HCT116 (cell line): ENCODE measurements around the gene AAK1.

Experiments used
- CEBPB ChIP-seq: IDR thresholded peaks from 2 replicates; pipeline ENCODE4 v1.6.1; 2012; ENCODE audit warnings: low read depth
- CTCF ChIP-seq, 3 experiments: fragments of 200-600 bp in 1 of 3; sonication (generic) in 1 of 3; IDR thresholded peaks in 2 of 3; conservative IDR thresholded peaks in 1 of 3; 2 replicates each; pipeline ENCODE4 v1.5.1; 2012 to 2017; ENCODE audit warnings: low read depth in 2 of 3, low read length in 2 of 3, antibody characterized with exemption in 1 of 3, borderline replicate concordance in 1 of 3, control low read depth in 1 of 3, mild to moderate bottlenecking in 1 of 3, mixed read lengths in 1 of 3, mixed run types in 1 of 3, moderate library complexity in 1 of 3; ENCODE audit not compliant: insufficient read depth in 1 of 3
- EZH2 ChIP-seq: fragments of 200-600 bp; sonication (generic); IDR thresholded peaks from 2 replicates; pipeline ENCODE4 v1.6.1; 2017; ENCODE audit warnings: antibody characterized with exemption, mixed run types

GRCh38 chr2:69529480-69529879, 114.1 kb downstream of the AAK1 start:
- TF ChIP-seq CTCF (IDR thresholded peaks at IDR 0.05 in 2 of 3, conservative IDR thresholded peaks at IDR 0.05 in 1 of 3; ENCODE audit: borderline replicate concordance in 1 of 3, insufficient read depth in 1 of 3, low read depth in 2 of 3, low read length in 2 of 3) (no peak), EZH2 (no peak), CEBPB (no peak)
